Hematopoietic multipotent progenitor cell treated with erythropoietin and hydrocortisone succinate and interleukin-3 and kit ligand, for 15 days (in vitro differentiated cells): ENCODE measurements around the gene PIP5K1B.

Experiments used
- DNase-seq: peaks from one replicate; pipeline ENCODE4 v3.0.0-alpha.2; 2015; ENCODE audit warnings: low spot score

PIP5K1B gene

GRCh38 chr9:68859347-68859746 lies 154.3 kb downstream of the PIP5K1B start:
- no peak for DNase-seq

GRCh38 chr9:68860419-68860818 lies 155.4 kb downstream of the PIP5K1B start:
- DNase-seq = no peak

GRCh38 chr9:68861436-68861835 lies 156.4 kb downstream of the PIP5K1B start:
- DNase-seq = no peak

GRCh38 chr9:68867066-68867465 lies 162.0 kb downstream of the PIP5K1B start:
- no peak for DNase-seq

- DNase-seq = no peak
Measured at GRCh38 chr9:68869022-68869421, 164.0 kb downstream of the PIP5K1B start.

DNA sequence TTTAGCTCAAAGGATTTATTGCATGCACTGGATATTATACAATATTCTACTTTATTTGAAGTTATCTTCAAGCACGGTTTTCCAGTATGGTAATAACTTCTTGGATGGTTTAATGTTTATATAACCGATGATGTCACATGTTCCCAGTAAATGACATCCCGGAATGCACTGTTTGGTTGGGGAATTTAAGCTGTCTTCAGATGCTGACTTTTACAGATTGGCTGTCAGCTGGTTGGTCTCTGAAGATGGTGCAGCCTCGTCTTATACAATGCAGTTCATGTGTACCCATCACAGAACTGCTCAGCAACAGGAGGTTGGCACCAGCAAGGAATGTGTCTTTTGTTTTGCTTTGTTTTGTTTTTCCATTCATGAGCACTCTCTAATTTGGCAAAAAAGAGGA lies 165.0 kb downstream of the PIP5K1B start:
- no peak for DNase-seq

- DNase-seq = no peak
Measured at GRCh38 chr9:68871236-68871635, 166.2 kb downstream of the PIP5K1B start.

DNA sequence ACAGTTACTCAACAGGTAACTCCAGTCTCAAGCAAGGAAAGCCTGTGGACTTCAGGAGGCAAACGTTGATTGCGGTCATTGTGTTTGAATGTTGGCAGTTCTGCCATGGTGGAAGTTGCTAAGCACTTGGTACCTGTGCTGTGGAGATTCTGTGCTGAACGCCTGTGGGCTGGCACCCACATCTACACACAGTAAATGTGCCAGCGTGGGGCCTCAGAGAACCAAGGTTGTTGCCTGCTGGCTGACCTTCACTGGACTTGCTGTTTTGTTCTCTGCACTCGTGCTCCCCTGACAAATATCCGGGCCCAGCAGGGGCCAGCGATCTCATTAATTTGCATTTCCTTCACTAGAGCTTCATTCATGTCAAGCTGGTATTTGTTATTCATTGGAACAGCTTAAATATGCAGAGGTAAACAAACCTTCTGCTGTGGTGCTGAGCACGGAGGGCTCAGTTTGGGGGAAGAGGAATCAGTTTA lies 167.0 kb downstream of the PIP5K1B start:
- DNase-seq = no peak

GRCh38 chr9:68873179-68873578 lies 168.1 kb downstream of the PIP5K1B start:
- no peak for DNase-seq

DNA sequence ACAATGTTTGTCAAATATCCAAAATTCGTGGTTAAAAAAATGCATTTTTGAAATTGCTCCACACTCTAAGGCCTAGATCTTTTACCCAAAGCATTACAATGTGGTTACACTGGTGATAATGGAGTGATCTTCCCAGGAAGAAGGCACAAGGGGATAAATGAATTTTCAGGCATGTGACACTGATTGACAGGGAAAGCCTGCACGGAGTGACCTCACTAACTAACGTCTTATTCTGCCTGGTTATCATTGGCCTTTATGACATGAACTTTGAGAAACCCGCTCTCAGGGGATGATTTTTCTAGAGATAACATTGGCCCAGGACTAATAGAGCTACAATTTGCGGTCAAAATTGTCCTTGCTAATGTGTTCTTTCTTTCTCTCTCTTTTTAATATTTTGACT lies 171.2 kb downstream of the PIP5K1B start:
- DNase-seq = no peak

GRCh38 chr9:68876681-68877080 lies 171.6 kb downstream of the PIP5K1B start:
- no peak for DNase-seq

DNA sequence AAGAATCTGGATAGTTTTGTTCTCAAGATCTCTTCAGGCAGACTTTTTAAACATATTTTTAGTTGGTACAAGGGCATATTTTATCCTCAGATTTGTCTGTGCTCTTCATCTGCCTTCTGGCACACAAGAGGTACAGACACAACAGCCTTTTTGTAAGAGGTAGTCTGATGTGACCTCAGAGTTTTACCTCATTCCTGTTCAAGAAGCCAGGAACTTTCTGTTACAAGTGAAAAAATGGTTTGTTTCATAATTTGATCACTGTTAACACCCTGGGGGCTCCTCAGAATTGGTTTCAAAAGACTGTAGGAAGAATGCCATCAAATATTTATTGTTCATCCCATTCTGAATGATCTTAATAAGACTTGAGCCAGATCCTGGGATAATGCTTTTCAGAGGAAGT lies 172.2 kb downstream of the PIP5K1B start:
- no peak for DNase-seq

DNA sequence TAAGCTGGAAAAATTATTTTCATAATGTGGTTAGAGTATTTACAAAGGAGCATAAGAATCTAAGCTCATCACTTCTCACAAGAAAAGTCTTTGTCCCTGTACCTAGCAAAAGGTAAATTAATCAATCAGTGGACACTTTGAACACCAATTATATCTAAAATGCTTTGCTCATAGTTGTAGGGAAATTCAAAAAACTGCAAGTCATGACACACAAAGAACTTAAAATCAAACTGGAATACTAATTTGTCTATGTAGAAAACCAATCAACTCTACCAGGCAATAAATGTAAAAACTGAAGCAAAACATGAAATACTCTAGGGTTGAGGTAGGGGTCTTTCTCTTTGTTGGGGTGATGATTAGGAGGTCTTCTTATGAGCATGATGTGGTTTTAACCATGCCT lies 173.4 kb downstream of the PIP5K1B start:
- DNase-seq = no peak

DNA sequence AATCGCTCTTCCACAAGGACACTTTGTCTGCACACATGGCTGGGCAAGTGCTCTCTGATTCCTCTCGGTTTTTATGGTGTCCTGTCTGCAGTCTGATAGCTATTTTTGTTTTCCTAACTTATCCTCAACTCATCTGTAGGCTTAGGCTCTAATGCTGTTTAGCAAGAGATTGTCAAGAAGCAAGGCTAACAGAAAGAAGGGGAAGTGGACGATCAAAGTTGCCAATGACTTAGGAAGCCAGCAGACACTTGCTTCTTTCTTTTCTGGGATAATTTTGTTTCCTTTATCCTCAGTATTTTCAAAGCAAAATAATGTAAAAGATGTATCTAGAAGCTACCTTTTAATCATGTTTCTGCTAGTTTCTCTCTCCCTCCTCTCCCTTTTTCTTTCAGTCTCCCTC lies 178.2 kb downstream of the PIP5K1B start:
- DNase-seq = no peak

- DNase-seq = no peak
Measured at GRCh38 chr9:68887232-68887631, 182.2 kb downstream of the PIP5K1B start.

DNA sequence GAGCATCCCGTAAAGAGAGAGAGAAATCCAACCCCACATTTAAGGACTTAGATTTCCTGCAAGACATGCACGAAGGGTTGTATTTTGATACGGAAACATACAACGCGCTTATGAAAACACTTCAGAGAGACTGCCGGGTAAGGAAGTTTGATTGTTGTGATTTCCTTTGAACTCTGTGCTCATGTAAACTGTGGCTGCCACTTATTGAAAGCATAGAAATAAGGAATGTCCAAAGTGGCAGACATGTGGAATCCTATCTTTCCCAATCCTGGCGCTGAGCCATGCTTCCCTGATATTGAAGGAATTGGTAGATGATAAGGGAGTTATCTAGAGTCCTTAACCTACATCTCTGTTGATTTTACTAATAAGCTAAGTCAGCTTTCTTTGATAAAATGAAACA lies 189.5 kb downstream of the PIP5K1B start:
- DNase-seq = no peak

DNA sequence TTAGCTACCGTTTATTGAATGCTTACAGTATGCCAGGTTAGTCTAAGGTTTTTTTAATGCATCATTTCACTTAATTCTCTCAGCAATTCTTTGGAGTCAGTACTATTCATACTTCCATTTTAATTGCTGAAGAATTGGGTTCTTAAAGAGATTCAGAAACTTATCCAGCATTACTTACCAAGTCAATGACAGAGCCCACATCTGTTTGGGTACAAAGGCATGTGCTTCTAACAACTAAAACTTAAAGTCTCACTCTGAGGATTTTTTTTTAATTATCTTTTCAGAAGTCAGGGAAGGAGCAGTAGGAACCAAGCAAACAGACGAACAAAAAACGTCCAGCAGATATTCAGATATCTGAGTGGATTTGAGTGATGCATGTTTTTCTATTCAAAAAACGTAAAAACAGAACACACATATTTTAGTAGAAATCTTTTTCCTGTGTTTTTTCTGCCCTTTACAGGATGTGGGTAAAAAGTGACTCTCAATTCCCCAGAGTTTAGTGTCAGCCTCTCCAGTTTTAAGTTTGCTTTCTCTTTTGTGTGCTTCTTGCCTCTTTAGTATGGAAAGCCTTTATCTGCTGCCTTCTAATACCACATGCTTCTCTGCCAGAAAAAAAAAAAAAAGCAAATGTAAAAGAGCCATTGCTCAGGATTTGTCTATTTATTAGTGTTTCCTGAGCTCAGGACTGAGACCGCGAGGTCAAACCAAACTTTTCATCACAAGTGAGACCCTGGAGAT lies 190.9 kb downstream of the PIP5K1B start:
- no peak for DNase-seq

GRCh38 chr9:68896486-68896885 lies 191.4 kb downstream of the PIP5K1B start:
- DNase-seq = no peak

GRCh38 chr9:68897577-68898145 lies 192.6 kb downstream of the PIP5K1B start:
- no peak for DNase-seq

- DNase-seq = no peak
Measured at GRCh38 chr9:68898781-68899439, 193.9 kb downstream of the PIP5K1B start.

- no peak for DNase-seq
Measured at GRCh38 chr9:68904454-68904853, 199.4 kb downstream of the PIP5K1B start.

GRCh38 chr9:68905129-68905528 lies 200.1 kb downstream of the PIP5K1B start:
- DNase-seq = no peak

- DNase-seq = no peak
Measured at GRCh38 chr9:68907910-68908309, 202.9 kb downstream of the PIP5K1B start.
